PC-9 (cell line): ENCODE data around the gene MEI4. TPM values are rescaled to one million over a fixed set of nuclear protein-coding genes. Genes with fewer than 3 reads are reported as not detected.

Experiments used
- BruUV-seq: library from RNA; stranded (reverse); fragments of 400-500 nt; replicated peaks from 2 replicates; lab custom pipeline; 2021; lab: Mats Ljungman, UMichigan
- CTCF ChIA-PET: fragments of 300-600 bp; sonication (Branson Sonifier 250); formaldehyde crosslinking; loops from one replicate; lab custom pipeline; 2022; ENCODE audit warnings: antibody characterized with exemption; lab: Charles Lee
- POLR2A ChIA-PET: fragments of 300-600 bp; sonication (Branson Sonifier 250); formaldehyde crosslinking; loops from one replicate; lab custom pipeline; 2022; ENCODE audit warnings: antibody characterized with exemption; ENCODE audit not compliant: unreplicated experiment; lab: Charles Lee
- DNase-seq, 2 experiments: peaks; one replicate each; pipeline versions ENCODE4 v3.0.0 to v3.0.0-alpha.2; 2015 to 2022; ENCODE audit warnings: mixed read lengths in 1 of 2
- H2AFZ ChIP-seq: fragments of 200-600 bp; sonication (generic); 2 replicates; pipeline ENCODE4 v1.8.1; 2017; ENCODE audit warnings: antibody characterized with exemption
- H3F3A ChIP-seq: fragments of 200-600 bp; sonication (generic); 2 replicates; pipeline ENCODE4 v1.8.1; 2017; ENCODE audit warnings: antibody characterized with exemption, mild to moderate bottlenecking, low read depth; ENCODE audit not compliant: insufficient read depth
- H3K27ac ChIP-seq: fragments of 200-600 bp; sonication (generic); 2 replicates; pipeline ENCODE4 v1.6.1; 2016; ENCODE audit warnings: mixed run types
- H3K27me3 ChIP-seq: fragments of 200-600 bp; sonication (generic); 2 replicates; pipeline ENCODE4 v1.6.1; 2016; ENCODE audit warnings: low read depth, mixed run types; ENCODE audit not compliant: insufficient read depth
- H3K36me3 ChIP-seq: fragments of 200-600 bp; sonication (generic); 2 replicates; pipeline ENCODE4 v1.6.1; 2016; ENCODE audit warnings: low read depth, mixed run types
- H3K4me1 ChIP-seq: fragments of 200-600 bp; sonication (generic); replicated peaks from 2 replicates; pipeline ENCODE4 v1.6.1; 2016; ENCODE audit warnings: mixed run types; ENCODE audit not compliant: insufficient read depth
- H3K4me2 ChIP-seq: fragments of 200-600 bp; sonication (generic); 2 replicates; pipeline ENCODE4 v1.6.1; 2017; ENCODE audit warnings: mixed run types
- H3K4me3 ChIP-seq: fragments of 200-600 bp; sonication (generic); 2 replicates; pipeline ENCODE4 v1.6.1; 2016; ENCODE audit warnings: mixed run types
- H3K79me2 ChIP-seq: fragments of 200-600 bp; sonication (generic); 2 replicates; pipeline ENCODE4 v1.6.1; 2017; ENCODE audit warnings: low read depth, mixed run types
- H3K9me2 ChIP-seq: fragments of 200-600 bp; sonication (generic); 2 replicates; pipeline ENCODE4 v1.8.1; 2017; ENCODE audit warnings: mild to moderate bottlenecking; ENCODE audit not compliant: insufficient read depth
- H3K9me3 ChIP-seq: fragments of 200-600 bp; sonication (generic); 2 replicates; pipeline ENCODE4 v1.8.1; 2016; ENCODE audit warnings: low read depth; ENCODE audit not compliant: insufficient read depth
- H4K20me1 ChIP-seq: fragments of 200-600 bp; sonication (generic); 2 replicates; pipeline ENCODE4 v1.8.1; 2017; ENCODE audit not compliant: insufficient read depth
- EZH2 ChIP-seq: fragments of 200-600 bp; sonication (generic); IDR thresholded peaks from 2 replicates; pipeline ENCODE4 v1.8.0; 2017; ENCODE audit warnings: antibody characterized with exemption, low read depth
- intact Hi-C: fragments of 100-400 bp; cut with micrococcal nuclease; formaldehyde crosslinking; loops from one replicate; pipeline ENCODE4 v1.10.0; 2022; ENCODE audit not compliant: unreplicated experiment
- total RNA-seq: library from RNA; stranded (reverse); gene quantifications from 2 replicates; pipeline ENCODE4 v1.2.3, GENCODE V29; 2021
- TF ChIP-seq, protein P1 (sequence below): fragments of 200-600 bp; sonication (generic); conservative IDR thresholded peaks from 2 replicates; pipeline ENCODE4 v1.6.1; 2017; ENCODE audit warnings: mixed run types, antibody characterized with exemption, mild to moderate bottlenecking, moderate library complexity

MEI4 gene
- total RNA-seq, 1 experiment from 2014 or later, result not detected

DNA sequence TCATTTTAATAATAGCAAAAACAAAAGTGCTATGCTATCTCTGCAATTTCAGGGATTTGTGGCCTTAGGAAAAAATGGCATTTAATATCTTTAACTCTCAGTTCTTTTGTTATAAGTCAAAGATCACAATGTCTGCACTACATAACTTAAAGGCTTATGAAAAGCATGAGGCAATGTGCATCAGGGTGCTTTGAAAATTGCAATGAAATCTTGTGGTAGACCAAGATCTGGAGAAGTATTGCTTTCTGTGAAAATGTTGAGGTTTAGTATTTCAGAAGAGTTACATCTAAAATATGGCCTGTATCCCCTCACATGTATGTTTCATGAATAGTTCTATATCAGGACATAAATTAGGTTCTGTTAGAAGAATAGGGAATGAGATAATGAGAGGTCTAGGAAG is 200.6 kb downstream of the MEI4 start:
- H3K4me2 ChIP-seq, result no peak overlapping the region
- H3K79me2 ChIP-seq, result no peaks in the 10 kb centered on the region
- TF ChIP-seq, protein P1, sequence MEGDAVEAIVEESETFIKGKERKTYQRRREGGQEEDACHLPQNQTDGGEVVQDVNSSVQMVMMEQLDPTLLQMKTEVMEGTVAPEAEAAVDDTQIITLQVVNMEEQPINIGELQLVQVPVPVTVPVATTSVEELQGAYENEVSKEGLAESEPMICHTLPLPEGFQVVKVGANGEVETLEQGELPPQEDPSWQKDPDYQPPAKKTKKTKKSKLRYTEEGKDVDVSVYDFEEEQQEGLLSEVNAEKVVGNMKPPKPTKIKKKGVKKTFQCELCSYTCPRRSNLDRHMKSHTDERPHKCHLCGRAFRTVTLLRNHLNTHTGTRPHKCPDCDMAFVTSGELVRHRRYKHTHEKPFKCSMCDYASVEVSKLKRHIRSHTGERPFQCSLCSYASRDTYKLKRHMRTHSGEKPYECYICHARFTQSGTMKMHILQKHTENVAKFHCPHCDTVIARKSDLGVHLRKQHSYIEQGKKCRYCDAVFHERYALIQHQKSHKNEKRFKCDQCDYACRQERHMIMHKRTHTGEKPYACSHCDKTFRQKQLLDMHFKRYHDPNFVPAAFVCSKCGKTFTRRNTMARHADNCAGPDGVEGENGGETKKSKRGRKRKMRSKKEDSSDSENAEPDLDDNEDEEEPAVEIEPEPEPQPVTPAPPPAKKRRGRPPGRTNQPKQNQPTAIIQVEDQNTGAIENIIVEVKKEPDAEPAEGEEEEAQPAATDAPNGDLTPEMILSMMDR, result no peak
- TF ChIP-seq EZH2, result no peak
- no peaks in the 10 kb centered on the region for H3K4me1 ChIP-seq
- no peaks in the 10 kb centered on the region for H3K36me3 ChIP-seq
- no peak for DNase-seq
- POLR2A ChIA-PET, result no interaction called here
- no peaks in the 10 kb centered on the region for H3K27me3 ChIP-seq
- H3F3A ChIP-seq, result no peaks in the 10 kb centered on the region
- no peak overlapping the region for H2AFZ ChIP-seq
- no peaks in the 10 kb centered on the region for H4K20me1 ChIP-seq
- H3K27ac ChIP-seq, result no peak overlapping the region
- H3K4me3 ChIP-seq, result no peak overlapping the region
- BruUV-seq, result no TSS peak
- intact Hi-C loops, result no loop called here
- no peaks in the 10 kb centered on the region for H3K9me3 ChIP-seq
- H3K9me2 ChIP-seq, result no peaks in the 10 kb centered on the region
- CTCF ChIA-PET, result no interaction called here

DNA sequence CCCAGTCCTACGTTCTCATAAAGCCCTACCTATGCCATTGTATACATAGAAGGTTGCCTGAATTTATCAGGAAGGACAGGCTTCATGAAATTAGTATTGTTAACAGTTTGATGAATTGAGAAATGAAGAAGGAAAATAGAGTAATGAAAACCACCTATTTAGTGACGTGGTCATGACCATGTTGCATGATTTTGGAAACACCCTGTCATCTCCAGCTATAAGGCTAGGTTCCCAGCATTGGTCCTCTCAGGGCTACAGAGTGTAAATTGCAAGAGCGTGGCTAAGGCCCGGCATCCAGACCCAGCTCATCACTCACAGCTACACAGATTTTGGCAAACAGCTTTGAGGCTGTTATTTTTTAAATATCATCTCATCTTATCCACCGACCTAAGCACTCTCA is 203.6 kb downstream of the MEI4 start:
- H3K27ac ChIP-seq, result no peak overlapping the region
- TF ChIP-seq, protein P1, result no peak
- no peak for TF ChIP-seq EZH2
- H3K4me2 ChIP-seq, result no peak overlapping the region
- no peaks in the 10 kb centered on the region for H3F3A ChIP-seq
- H3K4me1 ChIP-seq, result no peaks in the 10 kb centered on the region
- DNase-seq, result no peak
- no peak overlapping the region for H2AFZ ChIP-seq
- no peaks in the 10 kb centered on the region for H3K9me3 ChIP-seq
- H3K27me3 ChIP-seq, result no peaks in the 10 kb centered on the region
- CTCF ChIA-PET, result no interaction called here
- H4K20me1 ChIP-seq, result no peaks in the 10 kb centered on the region
- no TSS peak for BruUV-seq
- H3K79me2 ChIP-seq, result no peaks in the 10 kb centered on the region
- H3K4me3 ChIP-seq, result no peak overlapping the region
- POLR2A ChIA-PET, result no interaction called here
- intact Hi-C loops, result no loop called here
- H3K36me3 ChIP-seq, result no peaks in the 10 kb centered on the region
- H3K9me2 ChIP-seq, result no peaks in the 10 kb centered on the region

- Histone ChIP-seq H3K79me2 (no peaks in the 10 kb centered on the region), H4K20me1 (no peaks in the 10 kb centered on the region), H3K9me3 (no peaks in the 10 kb centered on the region), H3K4me1 (no peaks in the 10 kb centered on the region), H3K27ac (no peak overlapping the region), H3F3A (no peaks in the 10 kb centered on the region), H2AFZ (no peak overlapping the region), H3K4me2 (no peak overlapping the region), H3K4me3 (no peak overlapping the region), H3K36me3 (no peaks in the 10 kb centered on the region), H3K9me2 (no peaks in the 10 kb centered on the region), H3K27me3 (no peaks in the 10 kb centered on the region)
- no peak for DNase-seq
- no TSS peak for BruUV-seq
- TF ChIP-seq EZH2, result no peak
- TF ChIP-seq, protein P1, result no peak
- intact Hi-C loops, result no loop called here
- POLR2A ChIA-PET, result no interaction called here
- CTCF ChIA-PET, result no interaction called here
Observed at GRCh38 chr6:77857421-77857820, 204.6 kb downstream of the MEI4 start.
